ENCODE measurements around the gene FOXN1.

GRCh38 chr17:28527181-28527681, 21.1 kb downstream of the FOXN1 start:
- TF ChIP-seq CTCF (conservative IDR thresholded peaks at IDR 0.05; ENCODE audit: low read depth, low read length): no peak
- no peak for TF ChIP-seq CEBPB (IDR thresholded peaks at IDR 0.05; ENCODE audit: low read depth, low read length)
- TF ChIP-seq RFX5 (IDR thresholded peaks at IDR 0.05; ENCODE audit: low read depth, low read length): no peak
- no peak for TF ChIP-seq MAZ (IDR thresholded peaks at IDR 0.05; ENCODE audit: borderline replicate concordance, low read depth, low read length)
- TF ChIP-seq POLR2A (IDR thresholded peaks at IDR 0.05; ENCODE audit: low read depth, low read length): no peak
- TF ChIP-seq MAFK (IDR thresholded peaks at IDR 0.05; ENCODE audit: low read depth, low read length): no peak
- no peak for TF ChIP-seq RAD21 (IDR thresholded peaks at IDR 0.05; ENCODE audit: low read length)
- TF ChIP-seq USF2 (IDR thresholded peaks at IDR 0.05; ENCODE audit: low read depth, low read length): no peak
- no peak for TF ChIP-seq BHLHE40 (IDR thresholded peaks at IDR 0.05; ENCODE audit: low read depth, low read length)
- TF ChIP-seq RCOR1 (IDR thresholded peaks at IDR 0.05; ENCODE audit: insufficient replicate concordance, low read length): no peak
- no peak for TF ChIP-seq MXI1 (IDR thresholded peaks at IDR 0.05; ENCODE audit: borderline replicate concordance, low read depth, low read length)
- TF ChIP-seq CHD1 (IDR thresholded peaks at IDR 0.05; ENCODE audit: low read depth, low read length): no peak
- no peak for TF ChIP-seq ELK1 (IDR thresholded peaks at IDR 0.05; ENCODE audit: borderline replicate concordance, low read depth, low read length)
